ENCODE data around the gene PML. TPM values are rescaled to one million over a fixed set of nuclear protein-coding genes. Genes with fewer than 3 reads are reported as not detected.

Gene PML
- total RNA-seq, 1 experiment from 2014 or later = 24.6 TPM

- TF ChIP-seq CTCF (conservative IDR thresholded peaks at IDR 0.05) = no peak
- Histone ChIP-seq H3K4me2 (ENCODE audit: insufficient read depth, insufficient read length, low read length) (no peak overlapping the region), H4K20me1 (ENCODE audit: control insufficient read depth, insufficient read depth, insufficient read length) (no peaks in the 10 kb centered on the region), H3K18ac (ENCODE audit: insufficient read length, low read depth, low read length) (no peak overlapping the region), H3K4me1 (ENCODE audit: insufficient read depth, low read length) (no peaks in the 10 kb centered on the region), H2BK20ac (ENCODE audit: low read depth, low read length, poor library complexity, severe bottlenecking) (no peak overlapping the region), H3T11ph (ENCODE audit: low read length) (no peak overlapping the region), H3K27ac (ENCODE audit: insufficient read length, low read depth, low read length) (no peak overlapping the region), H2BK5ac (ENCODE audit: insufficient read length, low read length) (no peak overlapping the region), H4K8ac (replicated peaks; ENCODE audit: insufficient read length, low read depth, low read length) (no peak overlapping the region), H3K79me2 (ENCODE audit: insufficient read depth, low read length) (no peaks in the 10 kb centered on the region), H2BK12ac (ENCODE audit: insufficient read length, low read depth, low read length) (no peak overlapping the region), H3K9me3 (ENCODE audit: control insufficient read depth, low read depth, low read length) (no peaks in the 10 kb centered on the region), H3K27me3 (ENCODE audit: insufficient read depth, low read length) (no peaks in the 10 kb centered on the region), H3K4ac (ENCODE audit: low read depth, low read length) (no peak overlapping the region), H4K5ac (ENCODE audit: insufficient read length, low read depth, low read length) (no peak overlapping the region), H2AFZ (ENCODE audit: low read length) (no peak overlapping the region), H3K9ac (ENCODE audit: extremely low read depth, insufficient read length, low read length) (no peak overlapping the region), H2BK15ac (ENCODE audit: low read depth, low read length) (no peak overlapping the region), H2BK120ac (ENCODE audit: low read depth, low read length, poor library complexity, severe bottlenecking) (no peak overlapping the region), H3K23ac (ENCODE audit: insufficient read length, low read depth, low read length) (no peak overlapping the region), H3K56ac (ENCODE audit: insufficient read length, low read depth, low read length) (no peak overlapping the region), H3K79me1 (ENCODE audit: insufficient read depth, low read depth, low read length, poor library complexity, severe bottlenecking) (no peaks in the 10 kb centered on the region), H4K91ac (ENCODE audit: insufficient read length, low read depth, low read length) (no peak overlapping the region), H2AK5ac (ENCODE audit: insufficient read length, low read length) (no peak overlapping the region), H3K14ac (ENCODE audit: insufficient read depth, low read length) (no peak overlapping the region), H3K23me2 (ENCODE audit: insufficient read length, low read depth, low read length, poor library complexity, severe bottlenecking) (no peaks in the 10 kb centered on the region)
- WGBS (ENCODE audit: extremely low coverage, insufficient read length, low lambda C conversion rate) = no CpG with 5 or more reads among the region's 9 CpGs
- Mint-ChIP-seq H3K4me1 (peaks cover 2 to 18% of the 10 kb centered on the region in 2 experiments; a peak in 2 of 4 replicates), H3K27me3 (ENCODE audit: low read depth) (peaks cover 11% of the 10 kb centered on the region), H3K36me3 (ENCODE audit: insufficient read depth in 1 of 3, low read depth in 3 of 3) (no peaks in the 10 kb centered on the region), H3K4me3 (no peak overlapping the region), H3K27ac (no peak overlapping the region; a peak in 1 of 7 replicates), H3K9me3 (no peaks in the 10 kb centered on the region)
- no peak for DNase-seq
Measured at GRCh38 chr15:73956743-73957135, 37.8 kb upstream of the PML start.

Measured in H9 (cell line).